Erythroblast (primary cell): ENCODE measurements around the gene PAPOLA.

Experiments
- GATA1 ChIP-seq: IDR thresholded peaks from 2 replicates; pipeline ENCODE4 v1.6.1; 2011; ENCODE audit warnings: low read depth, mild to moderate bottlenecking, control low read depth, low read length, moderate library complexity
- POLR2A ChIP-seq: IDR thresholded peaks from 2 replicates; pipeline ENCODE4 v1.6.1; 2011; ENCODE audit warnings: mild to moderate bottlenecking, low read length

GRCh38 chr14:96493178-96493577 is 9.0 kb upstream of the PAPOLA start:
- no peak for TF ChIP-seq POLR2A
- no peak for TF ChIP-seq GATA1
